ENCODE results near the gene ASPSCR1. TPM values are rescaled to one million over a fixed set of nuclear protein-coding genes. Genes with fewer than 3 reads are reported as not detected.

ASPSCR1 gene
- total and polyA plus RNA-seq, 9 of the 15 experiments (the other 6 are each of a cell fraction or from before 2014, with no cell fraction given), result 0.90 to 36.9 (median 11.6) TPM

DNA sequence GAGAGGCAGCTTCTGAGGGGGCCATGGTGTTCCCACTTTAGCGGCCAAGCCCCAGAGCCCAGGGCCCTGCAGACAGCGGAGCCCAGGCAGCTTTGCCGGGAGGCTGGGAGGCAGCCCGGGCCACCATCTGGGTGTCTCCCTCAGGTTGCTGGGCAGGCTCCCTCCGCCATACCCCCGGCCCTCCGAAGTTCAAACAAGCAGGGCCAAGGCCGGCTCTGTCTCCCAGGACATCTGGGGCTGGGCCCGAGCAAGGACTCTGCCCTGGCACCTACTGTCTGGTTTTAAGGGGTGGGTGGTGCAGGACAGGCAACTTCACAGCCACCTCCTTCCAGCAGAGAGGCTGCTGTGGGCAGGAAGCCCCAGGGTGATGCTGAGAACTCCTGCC lies 85.5 kb downstream of the ASPSCR1 start:
- Histone ChIP-seq H3K4me3 (no peak overlapping the region), H3K4me2 (ENCODE audit: insufficient read depth, low read length) (no peak overlapping the region), H2AFZ (ENCODE audit: low read depth, low read length) (no peak overlapping the region), H3K36me3 (ENCODE audit: control insufficient read depth, insufficient read depth, low read length) (peaks cover 64% of the 10 kb centered on the region; the same call in 2 of the 3 replicates), H3K9me3 (replicated peaks; ENCODE audit: control insufficient read depth, insufficient read depth, low read depth, low read length) (no peaks in the 10 kb centered on the region), H3K27ac (ENCODE audit: extremely low read depth, low read depth, low read length) (no peak overlapping the region), H3K27me3 (ENCODE audit: control insufficient read depth in 2 of 2, insufficient read depth in 2 of 2, low read length in 2 of 2) (no peaks in the 10 kb centered on the region), H4K20me1 (replicated peaks; ENCODE audit: control insufficient read depth, insufficient read depth, low read length) (no peaks in the 10 kb centered on the region; the same call in none of the 2 replicates), H3K9me1 (ENCODE audit: control insufficient read depth, insufficient read depth, low read length) (no peaks in the 10 kb centered on the region), H3K9ac (ENCODE audit: insufficient read depth in 1 of 2, low read depth in 2 of 2, low read length in 2 of 2) (peak overlapping the region in 1 of 2 experiments; percentile 70; a peak in 2 of 4 replicates), H3K4me1 (replicated peaks in 1 of 2; ENCODE audit: control insufficient read depth in 2 of 2, insufficient read depth in 2 of 2, low read length in 2 of 2) (peaks cover 3 to 76% of the 10 kb centered on the region in 2 experiments; a peak in 3 of 5 replicates), H3K79me2 (ENCODE audit: control insufficient read depth, insufficient read depth, low read length) (peaks cover 28% of the 10 kb centered on the region)
- intact Hi-C loops (cut with micrococcal nuclease), result no loop called here
- ATAC-seq, result no peak
- no TSS peak for BruUV-seq (replicated peaks)
- whole genome bisulfite sequencing (ENCODE audit: insufficient coverage, low coverage, missing lambda C conversion rate), result 100% methylated on average over 9 of the region's 9 CpGs
- ChIA-PET CTCF (ENCODE audit: low intra/inter-chr PET ratio) (no interaction called here), POLR2A (interaction anchor here (0.6 to 2.4 kb wide), 3 partner anchors 9 to 24 kb away, joined by 4 to 11 read pairs (median 5); no protein-coding TSS in a partner anchor)
- in situ Hi-C loops (cut with MboI), result no loop called here
- FAIRE-seq, result no peak
- TF ChIP-seq POLR2G (IDR thresholded peaks at IDR 0.05; ENCODE audit: low read depth, low read length), result peak; percentile 59; the same call in 1 of the 2 replicates
- no peak for TF ChIP-seq NFRKB (IDR thresholded peaks at IDR 0.05; ENCODE audit: low read depth)
- TF ChIP-seq, protein P1, sequence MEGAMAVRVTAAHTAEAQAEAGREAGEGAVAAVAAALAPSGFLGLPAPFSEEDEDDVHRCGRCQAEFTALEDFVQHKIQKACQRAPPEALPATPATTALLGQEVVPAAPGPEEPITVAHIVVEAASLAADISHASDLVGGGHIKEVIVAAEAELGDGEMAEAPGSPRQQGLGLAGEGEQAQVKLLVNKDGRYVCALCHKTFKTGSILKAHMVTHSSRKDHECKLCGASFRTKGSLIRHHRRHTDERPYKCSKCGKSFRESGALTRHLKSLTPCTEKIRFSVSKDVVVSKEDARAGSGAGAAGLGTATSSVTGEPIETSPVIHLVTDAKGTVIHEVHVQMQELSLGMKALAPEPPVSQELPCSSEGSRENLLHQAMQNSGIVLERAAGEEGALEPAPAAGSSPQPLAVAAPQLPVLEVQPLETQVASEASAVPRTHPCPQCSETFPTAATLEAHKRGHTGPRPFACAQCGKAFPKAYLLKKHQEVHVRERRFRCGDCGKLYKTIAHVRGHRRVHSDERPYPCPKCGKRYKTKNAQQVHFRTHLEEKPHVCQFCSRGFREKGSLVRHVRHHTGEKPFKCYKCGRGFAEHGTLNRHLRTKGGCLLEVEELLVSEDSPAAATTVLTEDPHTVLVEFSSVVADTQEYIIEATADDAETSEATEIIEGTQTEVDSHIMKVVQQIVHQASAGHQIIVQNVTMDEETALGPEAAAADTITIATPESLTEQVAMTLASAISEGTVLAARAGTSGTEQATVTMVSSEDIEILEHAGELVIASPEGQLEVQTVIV (CRISPR knock-in tag; IDR thresholded peaks at IDR 0.05; ENCODE audit: borderline replicate concordance), result no peak
- TF ChIP-seq CREB1 (IDR thresholded peaks at IDR 0.05), result no peak
- TF ChIP-seq CREB1 (CRISPR knock-in tag; IDR thresholded peaks at IDR 0.05), result no peak
- TF ChIP-seq HNRNPH1 (optimal IDR thresholded peaks at IDR 0.05; ENCODE audit: low read depth, low read length), result no peak
- no peak for TF ChIP-seq NCOA4 (IDR thresholded peaks at IDR 0.05; ENCODE audit: partially characterized antibody)
- DNase-seq (ENCODE audit: extremely low read depth in 1 of 4, low spot score in 3 of 4), result no peak

Measured in K562 (cell line).